Right cardiac atrium (tissue), 5 donors: ENCODE measurements around the gene PSMD8. TPM values are rescaled to one million over a fixed set of nuclear protein-coding genes. Genes with fewer than 3 reads are reported as not detected.

Experiments used
- ATAC-seq, 2 donors: fragments of 200-7000 bp; cut with Tn5 transposase; one replicate each; pipeline versions ENCODE4 v1.8.0 to v1.9.1; 2020; ENCODE audit warnings: moderate library complexity in 2 of 2, mild to moderate bottlenecking in 1 of 2
- DNase-seq, 3 donors: peaks; one replicate each; pipeline ENCODE4 v3.0.0-alpha.2; 2020
- H3K27ac ChIP-seq: one replicate; pipeline ENCODE4 v1.5.1; 2013; ENCODE audit warnings: mild to moderate bottlenecking, low read length, control low read depth, moderate library complexity
- H3K27me3 ChIP-seq: one replicate; pipeline ENCODE4 v1.6.1; 2013; ENCODE audit not compliant: control insufficient read depth, insufficient read depth
- H3K4me1 ChIP-seq: one replicate; pipeline ENCODE4 v1.6.1; 2013; ENCODE audit warnings: low read length; ENCODE audit not compliant: control insufficient read depth, insufficient read depth
- H3K4me3 ChIP-seq: one replicate; pipeline ENCODE4 v1.5.1; 2013; ENCODE audit warnings: low read length, control low read depth
- H3K9me3 ChIP-seq: one replicate; pipeline ENCODE4 v1.6.1; 2013; ENCODE audit warnings: low read length; ENCODE audit not compliant: control insufficient read depth
- WGBS: extraction: QIAGEN DNeasy Blood & Tissue Kit; methylation state at CpG from one replicate; pipeline ENCODE4 v1.1.7; 2013; 5-methylcytosine and 5-hydroxymethylcytosine counted together
- intact Hi-C, 4 donors: fragments of 100-400 bp; cut with DNase I; formaldehyde crosslinking; loops; one replicate each; pipeline versions ENCODE4 v1.11.0 to v1.14.0; 2022 to 2023
- polyA plus RNA-seq: library from polyadenylated mRNA; stranded (reverse); fragments of 200-250 nt; gene quantifications from one replicate; pipeline ENCODE4 v1.2.3, GENCODE V29; 2013
- total RNA-seq, 4 donors: library from RNA; stranded (reverse); fragmentation: NEBNext Ultra II Directional; extraction: Animal tissue kit (Norgen Biotek cat#: 25700); gene quantifications; one replicate each; pipeline ENCODE4 v1.2.1, GENCODE V29; 2021
- donor health status: healthy with polysubstance abuse.
- donor health status: DM: no; HTN: yes; CAD: no.
- donor health status: DM: no; HTN: no; CAD: no.
- donor health status: DM: no; HTN: yes; CAD: no; lungs with severe emphysema.
- donor health status: DM: yes; HTN: yes; CAD: no.

Gene PSMD8
- total and polyA plus RNA-seq, 5 donors: 223 to 311 (median 255) TPM

- DNase-seq (no peak), ATAC-seq (no peak)
- WGBS: 83% methylated on average over 8 of the region's 8 CpGs
- intact Hi-C loops: no loop called here
- no peaks in the 10 kb centered on the region for H3K4me1 ChIP-seq
- H3K4me3 ChIP-seq: no peak overlapping the region
- no peak overlapping the region for H3K27ac ChIP-seq
- H3K27me3 ChIP-seq: no peaks in the 10 kb centered on the region
- no peaks in the 10 kb centered on the region for H3K9me3 ChIP-seq
Observed at GRCh38 chr19:38412491-38412890, 38.1 kb downstream of the PSMD8 start.

- no peaks in the 10 kb centered on the region for H3K4me1 ChIP-seq
- DNase-seq (no peak), ATAC-seq (no peak)
- intact Hi-C loops: no loop called here
- no peak overlapping the region for H3K27ac ChIP-seq
- no peak overlapping the region for H3K4me3 ChIP-seq
- H3K9me3 ChIP-seq: no peaks in the 10 kb centered on the region
- WGBS: 66% methylated on average over 11 of the region's 11 CpGs
- H3K27me3 ChIP-seq: no peaks in the 10 kb centered on the region
Observed at GRCh38 chr19:38412961-38413360, 38.6 kb downstream of the PSMD8 start.

GRCh38 chr19:38413416-38413815, 39.0 kb downstream of the PSMD8 start:
- 88% methylated on average over 6 of the region's 6 CpGs for WGBS
- Histone ChIP-seq H3K9me3 (no peaks in the 10 kb centered on the region), H3K4me3 (no peak overlapping the region), H3K27ac (no peak overlapping the region), H3K27me3 (no peaks in the 10 kb centered on the region), H3K4me1 (no peaks in the 10 kb centered on the region)
- no peak for DNase-seq
- ATAC-seq: no peak
- intact Hi-C loops: no loop called here

GRCh38 chr19:38417146-38417543, 42.8 kb downstream of the PSMD8 start:
- intact Hi-C loops: no loop called here
- DNase-seq: no peak
- H3K9me3 ChIP-seq: no peaks in the 10 kb centered on the region
- ATAC-seq: no peak
- no peaks in the 10 kb centered on the region for H3K27me3 ChIP-seq
- WGBS: 75% methylated on average over 8 of the region's 8 CpGs
- no peak overlapping the region for H3K4me3 ChIP-seq
- no peaks in the 10 kb centered on the region for H3K4me1 ChIP-seq
- H3K27ac ChIP-seq: no peak overlapping the region

GRCh38 chr19:38417544-38418506, 43.5 kb downstream of the PSMD8 start:
- intact Hi-C loops: no loop called here
- peak; percentile 78 to 93 for ATAC-seq
- H3K27ac ChIP-seq: no peak overlapping the region

GRCh38 chr19:38420935-38421334, 46.6 kb downstream of the PSMD8 start:
- DNase-seq (no peak), ATAC-seq (no peak)
- H3K27me3 ChIP-seq: no peaks in the 10 kb centered on the region
- intact Hi-C loops: no loop called here
- H3K4me3 ChIP-seq: no peak overlapping the region
- H3K4me1 ChIP-seq: no peaks in the 10 kb centered on the region
- WGBS: 86% methylated on average over 9 of the region's 9 CpGs
- H3K27ac ChIP-seq: no peak overlapping the region
- H3K9me3 ChIP-seq: no peaks in the 10 kb centered on the region

More at GRCh38 chr19:38417544-38418506, 43.5 kb downstream of the PSMD8 start:
- no peaks in the 10 kb centered on the region for H3K4me1 ChIP-seq
- H3K4me3 ChIP-seq: peak overlapping the region; percentile 22
- H3K9me3 ChIP-seq: no peaks in the 10 kb centered on the region
- 6% methylated on average over 49 of the region's 49 CpGs for WGBS
- DNase-seq: peak; percentile 75 to 89 (median 85)
- H3K27me3 ChIP-seq: no peaks in the 10 kb centered on the region

- ATAC-seq (no peak), DNase-seq (no peak)
- intact Hi-C loops: no loop called here
- Histone ChIP-seq H3K4me3 (no peak overlapping the region), H3K27me3 (no peaks in the 10 kb centered on the region), H3K9me3 (no peaks in the 10 kb centered on the region), H3K4me1 (no peaks in the 10 kb centered on the region), H3K27ac (no peak overlapping the region)
- 75% methylated on average over 14 of the region's 14 CpGs for WGBS
Observed at GRCh38 chr19:38421856-38422255, 47.5 kb downstream of the PSMD8 start.

- intact Hi-C loops: no loop called here
- no peaks in the 10 kb centered on the region for H3K9me3 ChIP-seq
- no peak overlapping the region for H3K27ac ChIP-seq
- 85% methylated on average over 7 of the region's 7 CpGs for WGBS
- H3K4me3 ChIP-seq: no peak overlapping the region
- DNase-seq (no peak), ATAC-seq (no peak)
- H3K27me3 ChIP-seq: no peaks in the 10 kb centered on the region
- no peaks in the 10 kb centered on the region for H3K4me1 ChIP-seq
Observed at GRCh38 chr19:38422438-38422837, 48.1 kb downstream of the PSMD8 start.

- ATAC-seq: no peak
- H3K27ac ChIP-seq: no peak overlapping the region
Observed at GRCh38 chr19:38424272-38424671, 49.9 kb downstream of the PSMD8 start.

GRCh38 chr19:38425222-38425809, 50.9 kb downstream of the PSMD8 start:
- Histone ChIP-seq H3K4me1 (no peaks in the 10 kb centered on the region), H3K27ac (no peak overlapping the region), H3K4me3 (peak overlapping the region; percentile 29), H3K9me3 (no peaks in the 10 kb centered on the region), H3K27me3 (no peaks in the 10 kb centered on the region)
- DNase-seq (no peak), ATAC-seq (peak; percentile 20 to 26)
- intact Hi-C loops: no loop called here
- WGBS: 68% methylated on average over 7 of the region's 7 CpGs

More at GRCh38 chr19:38424272-38424671, 49.9 kb downstream of the PSMD8 start:
- H3K4me3 ChIP-seq: no peak overlapping the region
- no peak for DNase-seq
- H3K9me3 ChIP-seq: no peaks in the 10 kb centered on the region
- 86% methylated on average over 5 of the region's 5 CpGs for WGBS
- H3K27me3 ChIP-seq: no peaks in the 10 kb centered on the region
- H3K4me1 ChIP-seq: no peaks in the 10 kb centered on the region
- intact Hi-C loops: no loop called here

GRCh38 chr19:38425810-38426466, 51.6 kb downstream of the PSMD8 start, which contains the start of gene RASGRP4:
TSS of gene RASGRP4 (minus strand) at chr19:38426219. CDS start at chr19:38426091, 128 bp downstream.
- no peaks in the 10 kb centered on the region for H3K9me3 ChIP-seq
- H3K27me3 ChIP-seq: no peaks in the 10 kb centered on the region
- WGBS: 13% methylated on average over 20 of the region's 20 CpGs
- DNase-seq (peak; percentile 43 to 78 (median 75)), ATAC-seq (peak; percentile 41 to 51)
- intact Hi-C loops: no loop called here
- no peak within 1 kb of the TSS for H3K27ac ChIP-seq
- no peaks in the 10 kb centered on the region for H3K4me1 ChIP-seq
- H3K4me3 ChIP-seq: peak within 1 kb of the TSS; percentile 29
